ENCODE measurements around the gene C1orf52.

DNA sequence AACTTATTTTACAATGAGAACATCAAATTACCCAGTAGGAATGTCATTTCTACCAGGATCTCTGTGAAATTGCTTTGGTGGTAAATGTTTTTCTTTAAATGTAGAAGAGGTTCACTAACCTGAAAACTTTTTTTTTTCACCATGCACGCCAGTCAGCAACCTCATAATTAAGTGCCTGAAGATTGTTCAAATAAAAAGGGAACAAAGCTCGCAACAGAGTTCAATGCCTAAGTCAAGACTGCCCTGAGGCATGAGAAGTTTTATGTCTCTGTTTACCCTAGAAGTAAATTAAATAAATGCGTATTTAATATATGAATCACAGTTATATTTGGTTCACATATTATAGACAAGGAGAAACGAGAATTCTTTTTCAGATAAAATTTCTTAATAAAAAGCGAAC is 44.8 kb downstream of the C1orf52 start:
- TF ChIP-seq CTCF (conservative IDR thresholded peaks at IDR 0.05; ENCODE audit: low read depth, low read length) (no peak), EZH2 (IDR thresholded peaks at IDR 0.05; ENCODE audit: borderline replicate concordance, low read depth, low read length, poor library complexity, severe bottlenecking) (no peak)
